ENCODE results near the gene ELP4.
"Not testable (repeated sequence)": the region's sequence is repeated elsewhere in the genome, so short reads cannot be mapped to it uniquely, and the experiment has no call there.

ELP4 gene, protein sequence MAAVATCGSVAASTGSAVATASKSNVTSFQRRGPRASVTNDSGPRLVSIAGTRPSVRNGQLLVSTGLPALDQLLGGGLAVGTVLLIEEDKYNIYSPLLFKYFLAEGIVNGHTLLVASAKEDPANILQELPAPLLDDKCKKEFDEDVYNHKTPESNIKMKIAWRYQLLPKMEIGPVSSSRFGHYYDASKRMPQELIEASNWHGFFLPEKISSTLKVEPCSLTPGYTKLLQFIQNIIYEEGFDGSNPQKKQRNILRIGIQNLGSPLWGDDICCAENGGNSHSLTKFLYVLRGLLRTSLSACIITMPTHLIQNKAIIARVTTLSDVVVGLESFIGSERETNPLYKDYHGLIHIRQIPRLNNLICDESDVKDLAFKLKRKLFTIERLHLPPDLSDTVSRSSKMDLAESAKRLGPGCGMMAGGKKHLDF

GRCh38 chr11:31509429-31510345, at the start of gene ELP4, which contains the start of gene IMMP1L:
ELP4 (plus strand) TSS chr11:31509767; CDS start chr11:31509785, 18 bp downstream.
IMMP1L (minus strand) TSS chr11:31509622; CDS start chr11:31463276, 46,346 bp downstream.
- peak; percentile 95 to 97 for DNase-seq

DNA sequence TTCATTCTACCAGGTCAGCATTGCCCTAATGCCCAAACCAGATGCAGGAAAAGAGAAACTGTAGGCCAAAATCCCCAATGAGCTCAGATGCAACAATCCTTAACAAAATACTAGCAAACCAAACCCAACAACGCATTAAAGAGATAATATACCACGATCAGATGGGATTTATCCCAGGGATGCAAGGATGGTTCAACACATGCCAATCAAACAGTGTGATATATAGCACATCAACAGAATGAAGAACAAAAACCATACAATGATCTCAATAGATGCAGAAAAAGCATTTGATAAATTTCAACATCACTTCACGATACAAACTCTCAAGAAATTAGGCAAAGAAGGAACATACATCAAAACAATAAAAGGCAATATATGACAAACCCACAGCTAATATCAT, 45.1 kb upstream of the ELP4 start:
- no peak for DNase-seq

- DNase-seq = no peak
These were observed 35.5 kb upstream of the ELP4 start for GRCh38 chr11:31474083-31474482.

DNA sequence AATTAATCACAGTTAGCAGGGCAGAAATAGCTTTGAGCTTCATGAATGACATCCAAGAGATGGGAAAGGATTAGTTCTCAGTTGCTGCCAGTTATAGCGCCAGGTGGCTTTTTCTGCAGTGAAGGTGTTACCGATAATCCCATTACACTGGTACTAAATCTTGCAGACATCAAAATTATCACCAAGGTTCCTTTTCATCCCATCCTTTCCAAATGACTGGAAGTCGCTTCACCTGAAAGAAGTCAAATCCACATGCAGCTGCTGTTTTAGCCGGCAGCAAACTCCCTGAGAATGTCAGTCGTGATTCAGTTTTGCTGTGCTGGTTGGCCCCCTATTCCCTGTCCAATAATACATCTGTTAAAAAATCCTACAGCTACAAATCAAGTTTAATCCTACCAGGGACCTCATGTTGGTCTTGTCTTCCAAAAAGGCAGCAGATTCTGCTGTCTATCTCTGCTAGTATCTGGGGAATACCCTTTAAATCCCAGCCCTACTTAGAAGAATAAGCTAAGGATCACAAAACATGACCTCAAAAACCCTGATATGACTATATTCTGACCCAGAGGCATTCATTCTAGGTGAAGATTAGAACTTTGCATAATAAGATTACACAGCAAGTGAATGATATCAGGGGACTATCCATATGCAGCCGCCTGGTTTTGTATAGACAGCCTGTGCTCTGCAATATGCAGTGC, 31.9 kb upstream of the ELP4 start:
- no peak for DNase-seq

- DNase-seq = no peak
These were observed 31.4 kb upstream of the ELP4 start for GRCh38 chr11:31478223-31478590.

GRCh38 chr11:31479066-31479465, 30.5 kb upstream of the ELP4 start:
- no peak for DNase-seq

DNA sequence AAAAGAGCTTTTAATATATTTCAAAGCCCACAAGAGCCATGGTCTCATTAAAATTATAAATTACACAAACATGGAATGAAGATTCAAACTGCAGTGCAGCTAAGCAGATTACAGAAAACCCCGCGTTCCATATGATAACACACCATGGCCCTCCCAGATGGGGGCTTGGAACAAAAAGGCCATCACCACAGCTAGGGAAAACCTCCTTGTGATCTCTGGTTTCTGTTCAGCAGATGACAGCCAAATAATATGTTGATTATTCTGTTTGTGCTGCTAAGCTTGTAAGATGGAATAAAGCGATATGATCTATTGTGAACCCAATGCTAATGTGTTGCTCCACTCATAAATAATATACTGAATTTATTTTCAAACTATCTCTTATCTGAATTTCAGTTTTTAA, 28.6 kb upstream of the ELP4 start:
- DNase-seq = no peak

DNA sequence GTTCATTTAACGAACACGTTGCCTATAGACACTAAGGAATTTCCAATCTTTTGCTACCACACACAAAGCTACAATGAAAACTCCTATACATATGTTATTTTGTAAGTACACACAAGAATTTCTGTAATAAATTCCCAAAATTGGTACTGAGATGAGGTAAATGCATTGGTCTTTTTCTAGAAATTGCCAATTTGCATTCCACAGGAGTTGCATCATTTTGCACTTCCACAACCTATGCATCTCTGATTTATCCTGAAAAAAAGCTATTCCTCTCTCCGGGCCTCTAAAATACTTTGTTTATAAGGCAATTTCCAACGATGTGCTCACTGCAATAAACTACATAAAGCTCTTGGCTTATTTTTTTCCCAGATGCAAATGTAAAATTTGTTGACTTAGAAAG, 25.1 kb upstream of the ELP4 start:
- no peak for DNase-seq

- peak in 1 of 2 donors; percentile 28 for DNase-seq
These were observed 21.7 kb upstream of the ELP4 start for GRCh38 chr11:31487848-31488247.

DNA sequence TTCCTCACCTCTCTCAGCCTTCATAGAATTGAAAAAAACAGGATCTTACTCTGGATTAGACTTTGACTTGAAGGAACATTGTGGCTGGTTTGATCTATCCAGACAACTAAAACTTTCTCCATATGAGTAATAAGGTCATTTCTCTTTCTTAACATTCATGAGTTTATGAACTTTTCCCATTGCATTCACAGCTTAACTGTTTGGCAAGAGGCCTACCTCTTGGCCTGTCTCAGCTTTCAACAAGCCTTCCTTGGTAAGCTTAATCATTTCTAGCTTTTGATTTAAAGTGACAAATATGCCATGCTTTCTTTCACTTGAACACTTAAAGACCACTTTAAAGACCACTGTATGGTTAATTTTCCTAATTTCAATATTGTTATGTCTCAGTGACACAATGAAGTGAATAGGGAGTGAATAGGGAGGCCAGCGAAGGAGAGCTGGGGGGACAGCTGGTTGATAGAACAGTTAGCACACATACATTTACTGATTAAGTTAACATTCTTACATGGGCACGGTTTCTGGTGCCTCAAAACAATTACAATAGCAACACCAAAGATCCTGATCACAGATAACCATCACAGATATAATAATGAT, 17.1 kb upstream of the ELP4 start:
- DNase-seq = no peak

DNA sequence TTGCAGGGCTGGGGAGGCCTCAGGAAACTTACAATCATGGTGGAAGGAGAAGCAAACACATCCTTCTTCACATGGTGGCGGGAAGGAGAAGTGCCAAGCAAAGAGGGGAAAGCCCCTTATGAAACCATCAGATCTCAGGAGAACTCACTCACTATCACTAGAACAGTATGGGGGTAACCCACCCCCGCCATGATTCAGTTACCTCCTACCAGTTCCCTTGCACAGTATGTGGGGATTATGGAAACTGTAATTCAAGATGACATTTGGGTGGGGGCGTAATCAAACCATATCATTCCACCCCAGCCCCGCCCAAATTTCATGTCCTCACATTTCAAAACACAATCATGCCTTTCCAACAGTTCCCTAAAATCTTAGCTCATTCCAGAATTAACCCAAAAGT, 16.3 kb upstream of the ELP4 start:
- DNase-seq = no peak

- not testable (repeated sequence) for DNase-seq
These were observed 15.8 kb upstream of the ELP4 start for GRCh38 chr11:31493762-31494161.

DNA sequence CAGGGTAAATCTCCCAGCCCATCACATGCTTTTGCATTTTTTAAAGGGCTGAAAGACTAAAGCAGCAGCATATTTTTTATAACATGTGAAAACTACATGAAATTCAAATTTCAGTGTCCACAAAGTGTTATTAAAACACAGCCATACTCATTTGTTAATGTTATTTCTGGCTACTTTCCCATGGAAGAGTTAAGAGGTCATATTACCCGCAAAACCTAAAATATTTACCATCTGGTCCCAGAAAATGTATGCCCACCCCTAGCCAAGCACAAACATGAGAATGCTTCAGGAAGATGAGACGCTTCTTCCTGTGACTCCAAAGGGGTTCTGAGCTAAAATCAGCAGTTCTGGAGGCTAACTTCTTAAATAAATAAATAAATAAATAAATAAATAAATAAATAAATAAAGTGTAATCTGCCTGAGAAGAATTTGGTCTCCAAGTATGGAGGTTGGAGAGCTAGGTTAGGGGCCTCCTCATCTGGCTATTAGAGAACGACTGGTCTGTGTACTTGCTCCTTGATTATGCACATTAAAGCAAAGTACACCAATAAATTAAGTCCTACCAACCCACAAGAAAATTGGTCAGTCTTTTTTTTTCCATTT, 9.9 kb upstream of the ELP4 start:
- no peak for DNase-seq

DNA sequence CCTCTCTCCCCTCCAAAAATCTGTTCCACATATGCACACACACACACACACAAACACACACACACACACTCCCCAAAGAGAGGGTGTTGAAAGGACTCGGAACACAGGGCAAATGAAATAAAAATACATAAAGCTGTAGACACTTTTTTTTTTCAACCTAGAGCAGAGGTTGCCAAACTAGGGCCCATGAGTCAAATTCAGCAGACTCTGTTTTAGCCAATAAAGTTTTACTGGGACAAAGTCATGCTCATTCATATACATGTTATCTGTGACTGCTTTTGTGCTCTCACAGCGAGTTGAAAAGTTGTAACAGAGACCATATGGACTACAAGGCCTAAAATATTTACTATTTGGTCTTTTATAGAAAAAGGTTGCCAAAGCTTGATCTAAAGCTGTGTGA, 9.0 kb upstream of the ELP4 start:
- no peak for DNase-seq

DNA sequence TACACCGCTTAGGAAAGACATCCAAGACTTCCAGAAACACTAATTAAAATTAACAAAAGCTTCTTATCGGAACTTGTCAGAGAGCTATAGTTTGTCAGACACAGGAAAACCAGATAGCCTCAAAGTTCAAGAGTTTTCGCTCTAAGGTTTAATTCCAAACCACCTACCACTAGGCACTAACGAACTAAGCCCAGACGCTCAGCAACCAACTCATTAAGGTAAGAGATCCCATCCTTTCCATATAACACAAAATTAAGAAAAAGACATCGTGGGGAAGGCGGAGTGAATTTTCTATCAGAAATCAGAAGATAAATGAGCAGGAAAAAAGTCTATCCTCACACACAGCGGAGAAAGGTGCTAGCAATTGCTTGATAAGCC, 527 bp upstream of the ELP4 start:
- DNase-seq = no peak

DNA sequence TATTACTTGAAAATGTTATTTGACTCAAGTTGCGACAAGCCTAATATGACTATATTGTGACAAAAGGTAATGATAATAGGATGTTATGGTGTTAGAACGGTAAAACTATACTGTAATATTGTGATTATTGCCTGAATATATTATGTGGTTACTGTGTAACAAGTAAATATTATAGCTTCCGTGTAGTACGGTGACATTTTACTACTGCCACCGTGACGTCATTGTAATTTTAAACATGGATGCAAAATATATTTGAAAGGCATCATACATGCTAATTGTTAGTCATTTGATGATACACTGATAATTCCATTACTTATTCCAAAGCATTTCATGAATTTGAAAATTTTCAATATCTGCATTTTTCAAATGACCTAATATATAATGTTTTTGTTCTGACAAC, 2.5 kb downstream of the ELP4 start:
- DNase-seq = no peak

DNA sequence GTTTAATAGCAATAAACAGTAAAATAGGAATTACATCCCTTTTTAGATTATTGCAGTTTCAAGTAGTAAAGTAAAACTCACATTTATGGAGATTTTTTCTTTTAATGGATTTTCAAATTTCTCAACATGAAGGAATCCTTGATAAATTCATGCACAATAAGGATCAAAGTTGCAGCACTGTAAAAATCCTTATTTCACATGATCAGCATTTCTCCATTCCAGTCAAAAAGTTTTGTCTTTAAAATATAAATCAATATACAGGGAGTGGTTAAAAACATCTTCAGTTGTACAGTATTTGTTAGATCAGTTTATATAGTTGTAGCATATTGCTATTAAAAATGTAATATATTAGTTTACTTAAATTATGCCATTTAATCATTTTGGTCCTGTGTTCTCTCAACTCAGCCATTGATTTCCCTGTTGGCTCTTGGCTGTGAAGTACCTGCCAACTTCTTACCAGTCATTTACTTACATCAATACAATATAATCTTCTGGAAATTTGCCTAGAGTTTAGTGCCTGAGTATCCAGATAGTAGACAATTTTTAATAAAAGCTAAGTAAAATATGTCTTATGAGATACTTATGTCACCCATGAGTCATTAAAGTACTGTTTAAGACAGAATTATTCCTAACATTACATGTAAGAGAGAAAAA, 12.1 kb downstream of the ELP4 start:
- DNase-seq = no peak

- DNase-seq = no peak
These were observed 19.6 kb downstream of the ELP4 start for GRCh38 chr11:31529189-31529588.

DNA sequence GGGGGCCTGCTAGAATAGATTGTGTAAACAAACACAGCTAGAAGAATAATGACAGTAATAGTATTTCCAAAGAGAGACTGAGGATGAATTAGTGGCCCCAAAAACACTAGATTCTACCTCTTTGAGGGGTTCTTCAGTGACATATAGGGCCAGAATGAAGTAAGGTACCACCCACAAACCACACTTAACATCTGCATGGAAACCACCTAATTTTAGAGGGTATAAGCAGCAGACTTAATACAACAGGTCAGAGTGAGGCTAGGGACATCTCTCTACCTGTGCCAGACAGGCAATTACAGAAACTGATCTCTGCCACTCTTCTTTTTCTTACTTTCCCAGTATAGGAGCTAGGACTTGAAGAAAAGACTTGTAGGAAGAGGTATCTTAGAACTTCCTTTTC, 20.1 kb downstream of the ELP4 start:
- no peak for DNase-seq

DNA sequence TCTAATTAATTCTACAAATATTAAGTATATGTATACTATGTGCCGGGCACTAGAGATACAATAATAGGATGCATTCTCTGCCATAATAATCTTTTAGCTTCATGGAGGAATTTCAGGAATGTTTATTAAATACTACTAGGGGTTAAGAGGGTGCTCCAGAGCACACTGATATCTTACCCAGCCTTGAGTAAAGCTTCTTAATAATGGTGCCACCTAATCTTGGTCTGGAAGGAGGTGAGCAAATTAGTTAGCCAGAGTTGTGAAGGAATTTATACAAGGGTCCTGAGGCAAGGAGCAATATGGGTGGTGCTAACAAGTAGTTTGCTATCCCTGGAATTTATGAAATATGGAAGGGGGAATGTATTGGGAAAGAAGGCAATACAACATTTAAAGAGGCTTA, 21.7 kb downstream of the ELP4 start:
- DNase-seq = no peak

DNA sequence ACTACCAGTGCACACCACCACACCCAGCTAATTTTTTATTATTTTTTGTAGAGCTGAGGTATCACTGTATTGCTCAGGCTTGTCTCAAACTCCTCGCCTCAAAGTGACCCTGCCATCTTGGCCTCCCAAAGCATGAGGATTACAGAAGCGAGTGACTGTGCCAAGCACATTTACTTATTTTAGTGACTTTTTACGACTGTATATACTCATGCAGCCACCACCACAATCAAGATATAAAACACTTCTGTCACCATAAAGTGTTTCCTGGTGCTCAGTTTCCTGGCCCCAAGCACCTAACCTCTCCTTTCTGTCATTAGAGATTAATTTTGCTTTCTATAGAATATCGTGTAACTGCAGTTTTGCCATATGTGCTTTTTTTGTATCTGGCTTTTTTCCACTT, 25.9 kb downstream of the ELP4 start:
- DNase-seq = no peak

DNA sequence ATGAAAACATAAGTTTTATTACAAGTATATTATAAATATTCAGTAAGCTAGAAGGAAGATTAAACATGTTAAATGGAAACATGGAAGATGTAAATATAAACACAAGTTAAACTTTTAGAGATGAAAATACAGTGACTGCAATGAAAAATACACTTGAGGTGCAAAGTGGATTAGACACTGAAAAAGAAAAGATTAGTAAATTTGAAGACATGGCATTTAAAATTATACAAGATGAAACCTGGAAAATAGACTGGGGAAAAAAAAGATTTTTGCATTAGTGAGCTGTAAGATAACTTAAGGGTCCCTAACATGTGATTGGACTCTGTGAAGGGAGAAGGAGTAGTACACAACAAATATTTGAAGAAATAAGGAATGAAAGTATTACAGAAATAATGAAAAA, 33.3 kb downstream of the ELP4 start:
- no peak for DNase-seq
